Testis (tissue), 2 donors: Measurements from ENCODE around the gene RSU1.

Source experiments
- POLR2A ChIP-seq: fragments of 450-650 bp; IDR thresholded peaks from one replicate; pipeline ENCODE4 v1.6.1; 2017; ENCODE audit warnings: antibody characterized with exemption, mild to moderate bottlenecking, moderate library complexity
- TF ChIP-seq, protein P1 (sequence below), 3 experiments: fragments of 450-650 bp in 2 of 3; fragments of 200-600 bp in 1 of 3; sonication (generic) in 1 of 3; IDR thresholded peaks; one replicate each; pipeline ENCODE4 v1.5.1; 2016 to 2019; ENCODE audit warnings: antibody characterized with exemption in 3 of 3, mild to moderate bottlenecking in 2 of 3, moderate library complexity in 1 of 3

GRCh38 chr10:16686054-16686902, 130.9 kb downstream of the RSU1 start:
- no peak for TF ChIP-seq POLR2A
- TF ChIP-seq, protein P1, sequence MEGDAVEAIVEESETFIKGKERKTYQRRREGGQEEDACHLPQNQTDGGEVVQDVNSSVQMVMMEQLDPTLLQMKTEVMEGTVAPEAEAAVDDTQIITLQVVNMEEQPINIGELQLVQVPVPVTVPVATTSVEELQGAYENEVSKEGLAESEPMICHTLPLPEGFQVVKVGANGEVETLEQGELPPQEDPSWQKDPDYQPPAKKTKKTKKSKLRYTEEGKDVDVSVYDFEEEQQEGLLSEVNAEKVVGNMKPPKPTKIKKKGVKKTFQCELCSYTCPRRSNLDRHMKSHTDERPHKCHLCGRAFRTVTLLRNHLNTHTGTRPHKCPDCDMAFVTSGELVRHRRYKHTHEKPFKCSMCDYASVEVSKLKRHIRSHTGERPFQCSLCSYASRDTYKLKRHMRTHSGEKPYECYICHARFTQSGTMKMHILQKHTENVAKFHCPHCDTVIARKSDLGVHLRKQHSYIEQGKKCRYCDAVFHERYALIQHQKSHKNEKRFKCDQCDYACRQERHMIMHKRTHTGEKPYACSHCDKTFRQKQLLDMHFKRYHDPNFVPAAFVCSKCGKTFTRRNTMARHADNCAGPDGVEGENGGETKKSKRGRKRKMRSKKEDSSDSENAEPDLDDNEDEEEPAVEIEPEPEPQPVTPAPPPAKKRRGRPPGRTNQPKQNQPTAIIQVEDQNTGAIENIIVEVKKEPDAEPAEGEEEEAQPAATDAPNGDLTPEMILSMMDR (IDR thresholded peaks at IDR 0.05), result no peak
